Esophagus squamous epithelium (tissue), 5 donors: ENCODE results near the gene CAMK1D. TPM values are rescaled to one million over a fixed set of nuclear protein-coding genes. Genes with fewer than 3 reads are reported as not detected.
"Not testable (repeated sequence)": the region's sequence is repeated elsewhere in the genome, so short reads cannot be mapped to it uniquely, and the experiment has no call there.

Source experiments
- DNase-seq: peaks from one replicate; lab custom pipeline; 2025; lab: John Stamatoyannopoulos, UW
- H3K27ac ChIP-seq, 4 donors: fragments of 200-600 bp; sonication (generic); one replicate each; pipeline ENCODE4 v1.5.1; 2016 to 2019; ENCODE audit warnings: mild to moderate bottlenecking in 1 of 4
- H3K27me3 ChIP-seq, 4 donors: fragments of 200-600 bp; sonication (generic); 1 replicate in 3 of 4; 2 replicates in 1 of 4; pipeline versions ENCODE4 v1.5.1 to v1.6.0; 2017 to 2021; ENCODE audit warnings: antibody characterized with exemption in 1 of 4
- H3K36me3 ChIP-seq, 3 donors: fragments of 200-600 bp; sonication (generic); one replicate each; pipeline ENCODE4 v1.5.1; 2016 to 2019
- H3K4me1 ChIP-seq, 3 donors: fragments of 200-600 bp; sonication (generic); one replicate each; pipeline ENCODE4 v1.5.1; 2017 to 2019
- H3K4me3 ChIP-seq, 4 donors: fragments of 200-600 bp; sonication (generic); 1 replicate in 3 of 4; 2 replicates in 1 of 4; pipeline ENCODE4 v1.5.1; 2016 to 2019; ENCODE audit warnings: mild to moderate bottlenecking in 2 of 4, moderate library complexity in 1 of 4
- H3K9me3 ChIP-seq, 3 donors: fragments of 200-600 bp; sonication (generic); one replicate each; pipeline ENCODE4 v1.5.1; 2016 to 2019
- POLR2A ChIP-seq, 4 donors: fragments of 450-650 bp; IDR thresholded peaks; one replicate each; pipeline ENCODE4 v1.6.1; 2017; ENCODE audit warnings: antibody characterized with exemption in 4 of 4, mild to moderate bottlenecking in 4 of 4, moderate library complexity in 3 of 4
- WGBS, 2 donors: methylation state at CpG; one replicate each; pipeline ENCODE4 v1.1.5; 2018; 5-methylcytosine and 5-hydroxymethylcytosine counted together
- intact Hi-C: fragments of 100-400 bp; cut with DNase I; formaldehyde crosslinking; loops from one replicate; pipeline ENCODE4 v1.15.0; 2022
- total RNA-seq, 4 donors: library from RNA; depleted of rRNA; stranded (reverse); fragments of >200 nt; gene quantifications; one replicate each; pipeline ENCODE4 v1.1.0, GENCODE V29; 2016
- TF ChIP-seq, protein P1 (sequence below), 6 experiments: fragments of 450-650 bp in 4 of 6; fragments of 200-600 bp in 2 of 6; sonication (generic) in 2 of 6; IDR thresholded peaks; one replicate each; pipeline ENCODE4 v1.5.1; 2016 to 2019; ENCODE audit warnings: antibody characterized with exemption in 6 of 6, mild to moderate bottlenecking in 4 of 6, moderate library complexity in 4 of 6
- donor health status: DM: yes; HTN: yes; CAD: no.

The CAMK1D gene
- total RNA-seq, 4 donors from 2014 or later = 3.8 to 11.8 (median 9.9) TPM

DNA sequence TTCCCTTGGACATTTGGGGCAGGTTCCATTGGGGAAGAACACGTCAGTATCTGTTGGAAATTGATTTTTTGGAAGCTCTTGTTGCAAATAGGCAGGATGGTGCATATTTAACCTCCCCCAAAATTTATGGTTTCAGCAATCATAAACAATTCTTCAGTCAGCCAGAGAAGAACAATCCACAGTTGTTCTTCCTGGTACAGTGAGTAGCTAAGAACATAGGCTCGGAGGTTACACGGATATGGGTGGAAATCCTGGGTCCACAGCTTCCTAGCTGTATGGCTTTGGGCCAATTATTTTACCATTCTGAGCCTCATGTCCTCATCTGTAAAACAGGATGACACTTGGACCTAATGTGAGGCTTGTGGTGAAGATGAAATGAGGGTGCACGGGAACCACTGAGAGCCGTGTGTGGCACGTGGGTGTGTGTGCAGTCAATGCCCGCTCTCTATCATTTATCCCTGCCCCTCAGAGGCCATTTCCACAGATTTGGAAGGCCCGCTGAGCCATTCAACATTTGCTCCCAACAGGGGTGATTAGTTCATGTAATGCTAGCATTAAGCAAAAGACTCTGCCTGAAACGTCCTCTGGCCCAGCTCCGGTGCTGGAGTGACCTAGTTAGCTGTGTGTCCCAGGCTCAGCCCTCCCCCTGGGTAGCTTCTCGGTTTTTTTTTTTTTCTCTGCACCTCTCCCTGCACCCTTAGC lies 9.7 kb downstream of the CAMK1D start:
- no peak for DNase-seq
- Histone ChIP-seq H3K9me3 (no peaks in the 10 kb centered on the region), H3K4me3 (no peak overlapping the region), H3K36me3 (no peaks in the 10 kb centered on the region), H3K27me3 (no peaks in the 10 kb centered on the region), H3K27ac (no peak overlapping the region), H3K4me1 (peaks cover 0 to 11% (median 4%) of the 10 kb centered on the region in 3 donors)
- 63 to 67% methylated on average over 11 of the region's 11 CpGs for WGBS, 2 donors
- intact Hi-C loops = loop anchor here (10.0 kb wide), 1 partner anchor 84 kb away; no protein-coding TSS in a partner anchor
- TF ChIP-seq POLR2A (IDR thresholded peaks at IDR 0.05) = no peak
- TF ChIP-seq, protein P1, sequence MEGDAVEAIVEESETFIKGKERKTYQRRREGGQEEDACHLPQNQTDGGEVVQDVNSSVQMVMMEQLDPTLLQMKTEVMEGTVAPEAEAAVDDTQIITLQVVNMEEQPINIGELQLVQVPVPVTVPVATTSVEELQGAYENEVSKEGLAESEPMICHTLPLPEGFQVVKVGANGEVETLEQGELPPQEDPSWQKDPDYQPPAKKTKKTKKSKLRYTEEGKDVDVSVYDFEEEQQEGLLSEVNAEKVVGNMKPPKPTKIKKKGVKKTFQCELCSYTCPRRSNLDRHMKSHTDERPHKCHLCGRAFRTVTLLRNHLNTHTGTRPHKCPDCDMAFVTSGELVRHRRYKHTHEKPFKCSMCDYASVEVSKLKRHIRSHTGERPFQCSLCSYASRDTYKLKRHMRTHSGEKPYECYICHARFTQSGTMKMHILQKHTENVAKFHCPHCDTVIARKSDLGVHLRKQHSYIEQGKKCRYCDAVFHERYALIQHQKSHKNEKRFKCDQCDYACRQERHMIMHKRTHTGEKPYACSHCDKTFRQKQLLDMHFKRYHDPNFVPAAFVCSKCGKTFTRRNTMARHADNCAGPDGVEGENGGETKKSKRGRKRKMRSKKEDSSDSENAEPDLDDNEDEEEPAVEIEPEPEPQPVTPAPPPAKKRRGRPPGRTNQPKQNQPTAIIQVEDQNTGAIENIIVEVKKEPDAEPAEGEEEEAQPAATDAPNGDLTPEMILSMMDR (IDR thresholded peaks at IDR 0.05) = no peak

DNA sequence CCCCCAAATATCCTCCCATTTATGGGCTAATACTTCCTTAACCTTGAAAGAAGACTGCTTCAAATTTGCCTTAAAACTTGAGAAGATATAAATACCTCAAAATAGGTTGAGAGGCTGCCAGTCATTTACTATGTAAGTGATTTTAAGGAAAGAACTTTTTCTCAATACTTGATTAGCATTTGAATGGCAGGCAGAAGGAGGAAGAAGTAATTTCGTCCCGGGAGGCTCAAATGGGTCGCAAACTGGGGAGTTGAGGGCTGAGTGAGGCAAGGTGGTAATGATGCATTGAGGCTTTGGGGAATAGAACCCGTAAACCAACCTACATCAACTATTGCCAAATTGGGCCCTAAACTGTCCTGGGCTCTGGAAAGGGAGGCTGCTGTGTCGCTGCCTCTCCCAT lies 11.1 kb downstream of the CAMK1D start:
- Histone ChIP-seq H3K27ac (no peak overlapping the region), H3K4me3 (no peak overlapping the region), H3K27me3 (no peaks in the 10 kb centered on the region), H3K9me3 (no peaks in the 10 kb centered on the region), H3K4me1 (peaks cover 0 to 12% (median 4%) of the 10 kb centered on the region in 3 donors), H3K36me3 (no peaks in the 10 kb centered on the region)
- TF ChIP-seq, protein P1 (IDR thresholded peaks at IDR 0.05) = no peak
- TF ChIP-seq POLR2A (IDR thresholded peaks at IDR 0.05) = no peak
- 82 to 91% methylated on average over 5 of the region's 5 CpGs for WGBS, 2 donors
- no peak for DNase-seq
- intact Hi-C loops = no loop called here

DNA sequence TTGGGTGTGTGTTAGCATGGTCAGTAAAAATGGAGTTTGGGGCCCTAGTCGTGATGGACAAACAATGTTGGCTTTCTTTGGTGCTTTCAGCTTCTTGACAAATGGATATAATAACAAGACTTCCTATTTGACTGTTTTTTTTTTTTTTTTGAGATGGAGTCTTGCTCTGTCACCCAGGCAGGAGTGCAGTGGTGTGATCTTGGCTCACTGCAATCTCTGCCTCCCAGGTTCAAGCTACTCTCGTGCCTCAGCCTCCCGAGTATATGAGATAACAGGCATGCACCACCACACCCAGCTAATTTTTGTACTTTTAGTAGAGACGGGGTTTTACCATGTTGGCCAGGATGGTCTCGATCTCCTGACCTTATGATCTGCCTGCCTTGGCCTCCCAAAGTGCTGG lies 11.8 kb downstream of the CAMK1D start:
- H3K4me3 ChIP-seq, H3K27ac ChIP-seq, intact Hi-C loops, DNase-seq, H3K27me3 ChIP-seq, H3K9me3 ChIP-seq, H3K36me3 ChIP-seq: not testable (repeated sequence)
- H3K4me1 ChIP-seq = peaks cover 0 to 18% (median 4%) of the 10 kb centered on the region in 3 donors
- 75 to 85% methylated on average over 4 to 5 of the region's 5 CpGs for WGBS, 2 donors

DNA sequence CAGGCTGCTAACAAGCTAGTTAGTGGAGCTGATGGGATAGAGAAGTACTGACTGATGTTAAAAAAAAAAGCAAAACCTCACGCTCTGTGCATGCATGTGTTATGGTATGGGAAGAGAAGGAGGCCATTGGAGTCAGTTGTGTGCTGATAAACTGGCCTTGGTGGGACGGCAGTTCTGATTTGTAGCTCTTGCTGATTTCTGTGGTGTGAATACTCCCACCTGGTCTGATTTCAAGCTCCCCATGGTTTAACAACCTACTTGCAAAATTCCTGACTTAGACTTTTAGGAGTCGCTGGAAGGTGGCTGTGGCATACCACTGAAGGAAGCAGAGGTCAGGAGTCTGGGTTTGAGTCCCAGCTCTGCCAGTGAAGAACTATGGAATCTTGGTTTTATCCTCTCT lies 15.2 kb downstream of the CAMK1D start:
- Histone ChIP-seq H3K9me3 (no peaks in the 10 kb centered on the region), H3K4me3 (no peak overlapping the region), H3K4me1 (peaks cover 0 to 7% (median 0%) of the 10 kb centered on the region in 3 donors), H3K27me3 (no peaks in the 10 kb centered on the region), H3K27ac (no peak overlapping the region), H3K36me3 (no peaks in the 10 kb centered on the region)
- intact Hi-C loops = no loop called here
- DNase-seq = no peak
- 85 to 92% methylated on average over 3 of the region's 3 CpGs for WGBS, 2 donors
- TF ChIP-seq POLR2A (IDR thresholded peaks at IDR 0.05) = no peak
- TF ChIP-seq, protein P1 (IDR thresholded peaks at IDR 0.05) = no peak

DNA sequence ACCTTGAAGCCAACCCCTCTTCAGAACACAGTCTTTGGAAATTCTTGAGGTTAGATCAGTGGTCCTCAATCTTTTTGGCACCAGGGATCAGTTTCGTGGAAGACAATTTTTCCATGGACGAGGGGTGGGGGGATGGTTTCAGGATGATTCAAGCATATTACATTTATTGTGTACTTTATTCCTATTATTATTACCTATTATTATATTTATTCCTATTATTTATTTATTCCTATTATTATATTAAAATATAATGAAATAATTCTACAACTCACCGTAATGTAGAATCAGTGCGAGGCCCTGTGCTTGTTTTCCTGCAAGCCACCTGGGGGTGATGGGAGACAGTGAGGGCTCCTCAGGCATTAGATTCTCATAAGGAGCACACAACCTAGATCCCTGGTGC lies 17.9 kb downstream of the CAMK1D start:
- no peak overlapping the region for H3K4me3 ChIP-seq
- WGBS, 2 donors = 83 to 89% methylated on average over 4 of the region's 4 CpGs
- no peak overlapping the region for H3K27ac ChIP-seq
- H3K27me3 ChIP-seq = no peaks in the 10 kb centered on the region
- intact Hi-C loops = no loop called here
- no peaks in the 10 kb centered on the region for H3K9me3 ChIP-seq
- TF ChIP-seq, protein P1 (IDR thresholded peaks at IDR 0.05) = no peak
- TF ChIP-seq POLR2A (IDR thresholded peaks at IDR 0.05) = no peak
- no peaks in the 10 kb centered on the region for H3K36me3 ChIP-seq
- DNase-seq = no peak
- H3K4me1 ChIP-seq = peaks cover 0 to 7% (median 0%) of the 10 kb centered on the region in 3 donors
